Right lobe of liver (tissue), 6 donors: ENCODE measurements around the gene IPO11. TPM values are rescaled to one million over a fixed set of nuclear protein-coding genes. Genes with fewer than 3 reads are reported as not detected.

Experiments used
- ATAC-seq, 4 donors: fragments of 200-7000 bp; cut with Tn5 transposase; one replicate each; pipeline ENCODE4 v1.9.1; 2020; ENCODE audit warnings: mild to moderate bottlenecking in 4 of 4, moderate library complexity in 4 of 4
- DNase-seq, 3 donors: peaks; one replicate each; pipeline ENCODE4 v3.0.0-alpha.2; 2020
- H3K27ac ChIP-seq, 3 donors: fragments of 200-600 bp; one replicate each; pipeline ENCODE4 v1.8.0; 2022
- H3K27me3 ChIP-seq, 2 donors: fragments of 200-600 bp; one replicate each; pipeline ENCODE4 v1.8.0; 2022
- H3K36me3 ChIP-seq, 4 donors: fragments of 200-600 bp; sonication (generic) in 1 of 4; one replicate each; pipeline versions ENCODE4 v1.5.1 to v1.8.0; 2017 to 2022; ENCODE audit warnings: control low read depth in 1 of 4
- H3K4me1 ChIP-seq, 4 donors: fragments of 200-600 bp; sonication (generic) in 1 of 4; one replicate each; pipeline versions ENCODE4 v1.5.1 to v1.8.0; 2017 to 2022; ENCODE audit warnings: control low read depth in 1 of 4
- H3K4me3 ChIP-seq, 3 donors: fragments of 200-600 bp; one replicate each; pipeline ENCODE4 v1.8.0; 2022
- H3K9me3 ChIP-seq, 4 donors: fragments of 200-600 bp; sonication (generic) in 1 of 4; one replicate each; pipeline versions ENCODE4 v1.5.1 to v1.8.0; 2017 to 2022; ENCODE audit warnings: control low read depth in 1 of 4
- CTCF ChIP-seq, 4 donors: fragments of 200-600 bp in 3 of 4; fragments of 450-650 bp in 1 of 4; IDR thresholded peaks; one replicate each; pipeline versions ENCODE4 v1.5.1 to v1.8.0; 2016 to 2022; ENCODE audit warnings: antibody characterized with exemption in 4 of 4, mild to moderate bottlenecking in 2 of 4
- POLR2A ChIP-seq: fragments of 450-650 bp; IDR thresholded peaks from one replicate; pipeline ENCODE4 v1.6.1; 2017; ENCODE audit warnings: antibody characterized with exemption, mild to moderate bottlenecking
- WGBS: methylation state at CpG from one replicate; pipeline ENCODE4 v1.1.6; 2018; ENCODE audit warnings: low coverage, low lambda C conversion rate; ENCODE audit not compliant: insufficient coverage; ENCODE audit errors: missing lambda C conversion rate; 5-methylcytosine and 5-hydroxymethylcytosine counted together
- intact Hi-C, 2 donors: fragments of 100-400 bp; cut with DNase I; formaldehyde crosslinking; loops; one replicate each; pipeline versions ENCODE4 v1.11.2 to v1.14.1; 2022
- total RNA-seq, 6 experiments: library from RNA; depleted of rRNA in 2 of 6; stranded (reverse); fragments of >200 nt in 2 of 6; fragmentation: NEBNext Ultra II Directional in 3 of 6; extraction: Animal tissue kit (Norgen Biotek cat#: 25700) in 3 of 6; gene quantifications; one replicate each; pipeline versions ENCODE4 v1.1.0 to v1.2.4, GENCODE V29; 2016 to 2023
- donor health status: DM: no; HTN: yes; CAD: no.
- donor health status: DM: no; HTN: no; CAD: no.
- donor health status: DM: no; HTN: no; CAD: no.
- donor health status: DM: no; HTN: yes; CAD: no.
- donor health status: DM: no; HTN: yes; CAD: no.

The IPO11 gene
- total RNA-seq, 6 experiments from 2014 or later, result 8.3 to 15.7 (median 13.6) TPM

- H3K4me1 ChIP-seq, result no peaks in the 10 kb centered on the region
- H3K27me3 ChIP-seq, result no peaks in the 10 kb centered on the region
- H3K4me3 ChIP-seq, result peak within 1 kb of the TSS in 1 of 3 donors; percentile 8
- no peak for DNase-seq
- peak within 1 kb of the TSS in 2 of 3 donors; percentile 3 to 7 for H3K27ac ChIP-seq
- TF ChIP-seq POLR2A (no peak), CTCF (IDR thresholded peaks at IDR 0.05) (no peak)
- ATAC-seq, result peak; percentile 71 to 85 (median 76)
- no peaks in the 10 kb centered on the region for H3K36me3 ChIP-seq
- H3K9me3 ChIP-seq, result no peaks in the 10 kb centered on the region
- 47% methylated on average over 4 of the region's 4 CpGs for WGBS
- intact Hi-C loops, result no loop called here
These were observed 166.0 kb downstream of the IPO11 start, which contains the start of gene LRRC70 for GRCh38 chr5:62578540-62578939. Gene LRRC70 (plus strand): TSS chr5:62578819. CDS start chr5:62579439, 620 bp downstream.

GRCh38 chr5:62579761-62580160 is 167.2 kb downstream of the IPO11 start:
- H3K27ac ChIP-seq, result no peak overlapping the region
- TF ChIP-seq CTCF (IDR thresholded peaks at IDR 0.05), result no peak
- TF ChIP-seq POLR2A, result no peak
- WGBS, result 70% methylated on average over 5 of the region's 5 CpGs

GRCh38 chr5:62581836-62582597 is 169.5 kb downstream of the IPO11 start:
- no peak for DNase-seq
- Histone ChIP-seq H3K4me3 (no peak overlapping the region), H3K27me3 (no peaks in the 10 kb centered on the region), H3K27ac (no peak overlapping the region), H3K9me3 (no peaks in the 10 kb centered on the region), H3K36me3 (no peaks in the 10 kb centered on the region), H3K4me1 (no peaks in the 10 kb centered on the region)
- no peak for ATAC-seq
- no peak for TF ChIP-seq POLR2A
- no peak for TF ChIP-seq CTCF (IDR thresholded peaks at IDR 0.05)
- 64% methylated on average over 8 of the region's 8 CpGs for WGBS
- intact Hi-C loops, result no loop called here

More at GRCh38 chr5:62579761-62580160, 167.2 kb downstream of the IPO11 start:
- H3K4me3 ChIP-seq, result no peak overlapping the region
- H3K4me1 ChIP-seq, result no peaks in the 10 kb centered on the region
- H3K27me3 ChIP-seq, result no peaks in the 10 kb centered on the region
- no peaks in the 10 kb centered on the region for H3K36me3 ChIP-seq
- no peaks in the 10 kb centered on the region for H3K9me3 ChIP-seq
- ATAC-seq (no peak), DNase-seq (no peak)
- intact Hi-C loops, result no loop called here

- no peak overlapping the region for H3K4me3 ChIP-seq
- no peaks in the 10 kb centered on the region for H3K36me3 ChIP-seq
- H3K27me3 ChIP-seq, result no peaks in the 10 kb centered on the region
- ATAC-seq, result no peak
- peaks cover 0 to 18% (median 8%) of the 10 kb centered on the region in 4 donors for H3K4me1 ChIP-seq
- DNase-seq, result no peak
- no peak overlapping the region for H3K27ac ChIP-seq
- H3K9me3 ChIP-seq, result no peaks in the 10 kb centered on the region
- WGBS, result 100% methylated on average over 1 of the region's 3 CpGs
- intact Hi-C loops, result no loop called here
- TF ChIP-seq CTCF (IDR thresholded peaks at IDR 0.05), result no peak
- TF ChIP-seq POLR2A, result no peak
These were observed 171.8 kb downstream of the IPO11 start for GRCh38 chr5:62584391-62584790.
